AG10803 (cell line): ENCODE results near the gene SIGLEC14.

Experiments used
- DNase-seq: peaks from one replicate; pipeline ENCODE4 v3.0.0; 2010; ENCODE audit warnings: low read depth
- H3K4me3 ChIP-seq: 2 replicates; pipeline ENCODE4 v1.5.1; 2011; ENCODE audit warnings: mild to moderate bottlenecking, low read length, control low read depth
- CTCF ChIP-seq: conservative IDR thresholded peaks from 2 replicates; pipeline ENCODE4 v1.5.1; 2011; ENCODE audit warnings: mild to moderate bottlenecking, low read length, control low read depth, inconsistent platforms

The SIGLEC14 gene

DNA sequence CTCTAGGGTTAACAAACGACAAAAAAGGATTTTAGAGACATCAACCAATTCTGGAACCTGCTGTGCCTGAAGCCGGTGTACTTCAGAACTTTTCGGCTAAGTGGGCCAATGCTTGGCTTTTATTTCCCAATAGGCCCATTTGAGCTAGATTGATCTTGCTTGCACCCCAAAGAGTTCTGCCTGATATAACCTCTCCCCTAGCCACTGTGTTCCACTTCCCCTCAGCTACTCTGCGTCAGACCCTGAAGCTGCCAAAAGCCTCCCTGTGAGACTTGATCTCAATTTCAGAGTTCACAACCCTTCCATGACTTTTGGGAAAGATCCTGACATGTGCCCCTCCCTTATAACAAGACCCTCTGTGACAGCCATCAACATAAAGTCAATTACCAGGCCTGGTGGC lies 5.6 kb upstream of the SIGLEC14 start:
- TF ChIP-seq CTCF = no peak
- H3K4me3 ChIP-seq = no peak overlapping the region
- DNase-seq = no peak

DNA sequence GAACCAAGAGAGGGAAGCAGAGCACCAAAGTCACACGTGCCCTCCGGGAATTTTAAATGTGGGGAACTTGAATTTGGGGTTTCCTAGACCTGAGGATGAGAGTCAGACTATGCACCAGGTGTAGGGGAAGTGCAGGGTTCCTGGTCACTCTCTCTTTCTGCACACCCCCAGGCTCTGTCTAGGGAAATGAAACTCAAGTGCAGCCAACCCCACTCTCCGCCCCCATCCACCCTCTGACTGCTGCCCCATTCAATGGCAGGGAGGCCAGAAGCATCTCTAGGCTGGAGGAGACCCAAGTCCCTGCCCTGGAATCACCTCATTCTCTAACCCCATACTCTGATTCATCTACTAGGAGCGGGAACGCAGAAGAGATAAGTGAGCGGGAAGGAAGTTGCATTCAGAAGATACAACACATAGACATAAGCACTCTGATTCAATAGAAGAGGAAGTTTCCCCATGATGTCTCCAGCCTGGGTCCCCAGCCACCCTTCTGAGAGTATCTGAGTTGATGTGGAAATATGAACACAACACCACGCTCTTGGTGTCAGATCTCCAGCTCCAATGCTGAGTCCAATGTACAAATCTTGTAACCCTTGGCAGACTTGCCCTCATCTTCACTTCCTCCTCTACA lies 4.7 kb upstream of the SIGLEC14 start:
- DNase-seq = no peak
- no peak for TF ChIP-seq CTCF
- H3K4me3 ChIP-seq = no peak overlapping the region

DNA sequence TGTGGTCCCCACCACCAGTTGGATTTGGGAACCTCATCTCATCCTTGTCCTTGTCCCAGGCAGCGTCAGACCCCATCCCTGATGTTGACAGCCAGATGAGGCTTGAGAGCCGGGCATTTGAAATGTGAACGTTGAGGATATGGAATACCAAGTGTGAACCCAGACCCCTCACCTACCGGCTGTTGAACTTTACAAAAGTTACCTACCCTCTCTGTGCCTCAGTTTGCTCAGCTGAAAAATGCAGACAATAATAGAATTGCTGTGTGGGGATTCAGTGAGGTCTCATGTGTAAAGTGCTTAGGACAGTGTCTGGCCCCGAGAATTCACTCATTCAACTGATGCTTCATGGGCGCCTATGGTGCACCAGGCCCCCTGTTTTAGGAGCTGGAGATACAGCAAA lies 693 bp upstream of the SIGLEC14 start:
- no peak for TF ChIP-seq CTCF
- DNase-seq = no peak
- no peak overlapping the region for H3K4me3 ChIP-seq

GRCh38 chr19:51644636-51645271 lies 1.9 kb downstream of the SIGLEC14 start:
- no peak for TF ChIP-seq CTCF
- no peak overlapping the region for H3K4me3 ChIP-seq
- DNase-seq = no peak

DNA sequence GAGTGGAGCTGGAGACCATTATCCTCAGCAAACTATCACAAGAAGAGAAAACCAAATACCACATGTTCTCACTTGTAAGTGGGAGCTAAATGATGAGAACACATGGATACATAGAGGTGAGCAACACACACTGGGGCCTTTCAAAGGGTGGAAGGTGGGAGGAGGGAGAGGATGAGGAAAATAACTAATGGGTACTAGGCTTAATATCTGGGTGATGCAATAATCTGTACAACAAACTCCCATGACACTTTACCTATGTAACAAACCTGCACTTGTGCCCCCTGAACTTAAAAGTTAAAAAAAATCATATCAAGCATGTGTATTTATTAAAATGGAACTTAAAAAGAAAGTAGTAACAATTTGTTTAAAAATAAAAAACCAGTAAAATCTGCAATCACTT lies 5.0 kb downstream of the SIGLEC14 start:
- DNase-seq = no peak
- no peak overlapping the region for H3K4me3 ChIP-seq
- no peak for TF ChIP-seq CTCF

DNA sequence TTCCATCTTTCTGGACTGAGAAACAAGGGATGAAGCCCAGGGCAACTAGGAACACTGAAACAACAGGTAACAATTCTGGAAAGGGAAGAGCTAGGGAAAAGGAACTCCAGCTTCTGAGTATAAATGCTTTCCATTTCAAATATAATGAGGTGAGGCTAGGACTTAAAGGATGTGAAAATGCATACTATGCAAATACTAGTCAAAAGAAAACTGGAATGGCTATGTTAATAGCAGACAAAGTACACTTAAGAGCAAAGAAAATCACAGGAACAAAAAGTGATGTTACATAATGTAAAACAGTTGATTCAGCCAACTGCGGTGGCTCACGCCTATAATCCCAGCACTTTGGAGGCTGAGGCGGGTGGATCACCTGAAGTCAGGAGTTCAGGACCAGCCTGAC lies 6.2 kb downstream of the SIGLEC14 start:
- no peak for TF ChIP-seq CTCF
- DNase-seq = no peak
- no peak overlapping the region for H3K4me3 ChIP-seq

DNA sequence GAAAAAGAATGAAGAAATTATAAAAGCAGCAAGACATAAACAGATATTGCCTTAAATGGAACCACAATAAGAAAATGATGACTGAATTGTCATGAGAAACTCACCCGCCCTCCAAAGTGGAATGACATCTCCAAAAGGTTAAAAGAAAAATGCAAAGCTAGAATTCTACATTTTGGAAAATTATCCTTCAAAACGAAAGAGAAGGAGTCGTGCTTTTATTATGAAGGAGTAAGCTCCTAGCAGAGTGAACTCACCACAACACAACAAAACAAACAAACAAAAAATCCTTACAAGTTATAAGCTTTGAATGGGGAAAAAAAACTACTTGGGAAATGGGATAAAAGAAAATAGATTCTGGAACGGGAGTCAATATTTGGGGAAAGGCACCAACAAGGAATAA lies 6.7 kb downstream of the SIGLEC14 start:
- no peak overlapping the region for H3K4me3 ChIP-seq
- TF ChIP-seq CTCF = no peak
- DNase-seq = no peak
